GM19468 (cell line): ENCODE data around the gene NELL1.

ENCODE experiments used
- ATAC-seq: cut with Tn5 transposase; IDR thresholded peaks from one replicate; pipeline ENCODE4 v1.9.1; 2021; ENCODE audit warnings: mild to moderate bottlenecking, moderate library complexity, moderate number of reproducible peaks; ENCODE audit not compliant: unreplicated experiment; ENCODE audit errors: extremely low read depth

NELL1 gene

GRCh38 chr11:21446939-21447590, 777.7 kb downstream of the NELL1 start:
- ATAC-seq: no peak

GRCh38 chr11:21447871-21448270, 778.5 kb downstream of the NELL1 start:
- no peak for ATAC-seq

- no peak for ATAC-seq
Observed at GRCh38 chr11:21456186-21456585, 786.8 kb downstream of the NELL1 start.

- ATAC-seq: no peak
Observed at GRCh38 chr11:21460082-21460481, 790.7 kb downstream of the NELL1 start.

- ATAC-seq: no peak
Observed at GRCh38 chr11:21461701-21462100, 792.3 kb downstream of the NELL1 start.

GRCh38 chr11:21464601-21465193, 795.3 kb downstream of the NELL1 start:
- ATAC-seq: no peak

- ATAC-seq: no peak
Observed at GRCh38 chr11:21465203-21465602, 795.8 kb downstream of the NELL1 start.

GRCh38 chr11:21465920-21466319, 796.5 kb downstream of the NELL1 start:
- no peak for ATAC-seq

GRCh38 chr11:21470521-21470920, 801.1 kb downstream of the NELL1 start:
- no peak for ATAC-seq

GRCh38 chr11:21472261-21472660, 802.9 kb downstream of the NELL1 start:
- ATAC-seq: no peak

- ATAC-seq: no peak
Observed at GRCh38 chr11:21474529-21474928, 805.1 kb downstream of the NELL1 start.

- ATAC-seq: no peak
Observed at GRCh38 chr11:21475276-21475675, 805.9 kb downstream of the NELL1 start.

GRCh38 chr11:21476588-21476987, 807.2 kb downstream of the NELL1 start:
- ATAC-seq: no peak

GRCh38 chr11:21480240-21480639, 810.9 kb downstream of the NELL1 start:
- no peak for ATAC-seq

GRCh38 chr11:21481255-21481654, 811.9 kb downstream of the NELL1 start:
- no peak for ATAC-seq

- ATAC-seq: no peak
Observed at GRCh38 chr11:21484039-21484438, 814.7 kb downstream of the NELL1 start.

- ATAC-seq: no peak
Observed at GRCh38 chr11:21485006-21485405, 815.6 kb downstream of the NELL1 start.

GRCh38 chr11:21485426-21485825, 816.0 kb downstream of the NELL1 start:
- ATAC-seq: no peak

GRCh38 chr11:21489416-21490115, 820.2 kb downstream of the NELL1 start:
- no peak for ATAC-seq

- ATAC-seq: no peak
Observed at GRCh38 chr11:21492931-21493330, 823.5 kb downstream of the NELL1 start.

GRCh38 chr11:21494946-21495345, 825.6 kb downstream of the NELL1 start:
- ATAC-seq: no peak

GRCh38 chr11:21495879-21496278, 826.5 kb downstream of the NELL1 start:
- ATAC-seq: no peak
